Nephron progenitor cell (in vitro differentiated cells): ENCODE measurements around the gene NEAT1.

Experiments
- DNase-seq: peaks from one replicate; pipeline ENCODE4 v3.0.0; 2021
- H3K27ac Mint-ChIP-seq: 2 replicates; pipeline ENCODE4 v1.8.0; 2021; ENCODE audit warnings: mild to moderate bottlenecking, moderate library complexity, mixed read lengths
- H3K27me3 Mint-ChIP-seq: 2 replicates; pipeline ENCODE4 v1.8.0; 2021; ENCODE audit warnings: mild to moderate bottlenecking, low read depth, mixed read lengths; ENCODE audit not compliant: poor library complexity
- H3K36me3 Mint-ChIP-seq: 2 replicates; pipeline ENCODE4 v1.8.0; 2021; ENCODE audit warnings: low read depth, mixed read lengths
- H3K4me1 Mint-ChIP-seq: 2 replicates; pipeline ENCODE4 v1.8.0; 2021; ENCODE audit warnings: mixed read lengths
- H3K4me3 Mint-ChIP-seq: 2 replicates; pipeline ENCODE4 v1.8.0; 2021; ENCODE audit warnings: mild to moderate bottlenecking, moderate library complexity, mixed read lengths
- H3K9me3 Mint-ChIP-seq: 2 replicates; pipeline ENCODE4 v1.8.0; 2021; ENCODE audit warnings: mild to moderate bottlenecking, moderate library complexity, mixed read lengths
- TF ChIP-seq, protein P1 (sequence below): fragments of 200-600 bp; sonication (generic); IDR thresholded peaks from 2 replicates; pipeline ENCODE4 v1.5.0; 2021; ENCODE audit warnings: antibody characterized with exemption

Gene NEAT1

DNA sequence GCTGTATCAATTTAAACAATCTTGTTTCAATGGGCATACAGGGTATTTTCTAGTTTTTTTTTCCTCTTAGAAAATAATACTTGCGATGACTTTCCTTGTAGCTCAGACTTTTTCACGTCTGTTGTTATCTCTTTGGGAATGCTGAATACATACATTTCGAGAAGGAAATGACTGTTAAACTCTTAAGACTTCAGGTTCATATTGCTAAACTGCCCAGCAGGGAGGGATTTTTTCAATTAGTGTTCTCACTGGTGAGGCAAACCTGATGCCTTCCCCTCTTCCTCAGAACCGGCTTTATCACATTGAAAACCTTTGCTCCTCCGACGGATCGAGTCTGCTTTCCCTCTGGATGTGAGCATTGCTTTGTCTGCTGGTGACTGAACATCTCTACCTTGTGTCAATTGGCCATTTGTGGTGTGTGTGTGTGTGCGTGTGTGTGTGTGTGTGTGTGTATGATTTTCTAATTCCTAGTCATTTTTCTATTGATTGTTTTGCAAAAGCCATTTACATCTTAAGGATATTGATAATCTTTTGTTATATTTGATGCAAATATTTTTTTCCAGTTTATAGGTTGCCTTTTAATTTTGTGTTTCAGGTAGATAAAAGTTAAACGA lies 6.6 kb downstream of the NEAT1 start:
- Mint-ChIP-seq H3K27ac (peak overlapping the region; percentile 29), H3K36me3 (no peaks in the 10 kb centered on the region), H3K4me1 (peaks cover 68% of the 10 kb centered on the region), H3K9me3 (no peaks in the 10 kb centered on the region), H3K27me3 (no peaks in the 10 kb centered on the region), H3K4me3 (peak overlapping the region; percentile 41)
- TF ChIP-seq, protein P1, sequence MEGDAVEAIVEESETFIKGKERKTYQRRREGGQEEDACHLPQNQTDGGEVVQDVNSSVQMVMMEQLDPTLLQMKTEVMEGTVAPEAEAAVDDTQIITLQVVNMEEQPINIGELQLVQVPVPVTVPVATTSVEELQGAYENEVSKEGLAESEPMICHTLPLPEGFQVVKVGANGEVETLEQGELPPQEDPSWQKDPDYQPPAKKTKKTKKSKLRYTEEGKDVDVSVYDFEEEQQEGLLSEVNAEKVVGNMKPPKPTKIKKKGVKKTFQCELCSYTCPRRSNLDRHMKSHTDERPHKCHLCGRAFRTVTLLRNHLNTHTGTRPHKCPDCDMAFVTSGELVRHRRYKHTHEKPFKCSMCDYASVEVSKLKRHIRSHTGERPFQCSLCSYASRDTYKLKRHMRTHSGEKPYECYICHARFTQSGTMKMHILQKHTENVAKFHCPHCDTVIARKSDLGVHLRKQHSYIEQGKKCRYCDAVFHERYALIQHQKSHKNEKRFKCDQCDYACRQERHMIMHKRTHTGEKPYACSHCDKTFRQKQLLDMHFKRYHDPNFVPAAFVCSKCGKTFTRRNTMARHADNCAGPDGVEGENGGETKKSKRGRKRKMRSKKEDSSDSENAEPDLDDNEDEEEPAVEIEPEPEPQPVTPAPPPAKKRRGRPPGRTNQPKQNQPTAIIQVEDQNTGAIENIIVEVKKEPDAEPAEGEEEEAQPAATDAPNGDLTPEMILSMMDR: no peak
- DNase-seq: no peak

DNA sequence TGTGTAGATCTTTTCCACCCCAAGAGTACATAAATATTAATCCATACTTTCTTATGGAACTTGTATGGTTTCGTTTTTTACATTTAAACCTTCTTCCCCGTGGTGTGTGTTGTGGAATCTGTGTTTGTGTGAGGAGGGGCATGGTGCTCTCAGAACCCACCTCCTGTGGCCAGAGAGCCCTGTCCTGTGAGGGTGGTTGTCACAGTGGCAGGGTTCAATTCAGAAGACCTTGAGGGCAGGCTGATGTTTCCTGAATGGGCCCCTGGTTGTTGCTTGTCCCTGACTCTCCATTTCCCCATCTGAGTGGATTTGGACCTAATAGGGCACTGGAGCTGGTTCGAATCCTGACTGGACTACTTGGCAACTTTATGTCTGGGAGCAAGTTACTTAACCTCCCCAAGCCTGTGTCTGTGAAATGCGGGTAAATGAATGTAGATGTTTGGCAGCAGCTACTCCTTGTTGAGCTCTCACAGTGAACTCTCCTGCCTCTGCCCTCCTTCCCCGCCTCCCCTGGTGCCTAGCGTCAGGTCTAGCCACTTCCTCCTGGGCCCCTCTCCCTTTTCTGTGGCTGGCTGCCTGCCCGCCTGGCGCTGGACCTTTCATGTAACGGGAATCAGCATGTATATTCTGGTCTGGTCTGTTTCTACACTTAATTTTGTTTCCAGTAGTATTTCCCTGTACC lies 7.3 kb downstream of the NEAT1 start:
- no peak for DNase-seq
- Mint-ChIP-seq H3K36me3 (peaks cover 3% of the 10 kb centered on the region), H3K9me3 (no peaks in the 10 kb centered on the region), H3K4me1 (peaks cover 61% of the 10 kb centered on the region), H3K4me3 (peak overlapping the region; percentile 44), H3K27me3 (no peaks in the 10 kb centered on the region), H3K27ac (peak overlapping the region; percentile 84)
- TF ChIP-seq, protein P1: no peak

DNA sequence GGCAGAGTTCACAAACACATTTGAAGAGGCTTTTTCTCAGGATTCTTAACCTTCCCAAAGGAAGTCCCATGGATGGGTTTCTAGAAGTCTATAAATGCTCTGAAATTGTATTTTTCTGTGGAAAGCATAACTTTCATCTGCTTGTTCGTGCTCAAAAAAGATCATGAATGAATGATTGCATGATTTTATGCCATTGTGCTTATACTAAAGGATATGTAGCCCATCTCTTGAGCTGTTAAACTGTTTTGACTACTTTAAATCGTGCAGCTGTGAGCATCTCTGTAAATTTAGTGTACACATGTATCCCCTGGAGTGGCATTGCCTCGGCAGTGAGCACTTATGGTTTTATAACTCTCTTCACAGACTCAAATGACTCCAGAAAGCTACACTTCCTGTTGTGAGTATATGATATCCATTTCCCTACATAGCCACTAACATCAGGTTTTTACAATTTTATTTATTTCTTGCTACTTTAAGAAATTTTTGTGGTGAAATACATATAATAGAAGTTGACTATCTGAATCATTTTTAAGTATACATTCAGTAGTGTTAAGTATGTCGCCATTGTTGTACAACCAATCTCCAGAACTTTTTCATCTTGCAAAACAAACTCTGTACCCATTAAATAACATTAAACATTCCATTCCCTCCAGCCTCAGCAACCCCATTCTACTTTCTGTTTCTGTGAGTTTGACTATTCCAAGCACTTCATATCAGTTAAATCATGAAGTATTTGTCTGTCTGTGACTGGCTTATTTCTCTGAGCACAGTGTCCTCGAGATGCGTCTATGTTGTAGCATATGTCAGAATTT lies 8.0 kb downstream of the NEAT1 start:
- Mint-ChIP-seq H3K27ac (peak overlapping the region; percentile 84), H3K9me3 (no peaks in the 10 kb centered on the region)
- no peak for DNase-seq

DNA sequence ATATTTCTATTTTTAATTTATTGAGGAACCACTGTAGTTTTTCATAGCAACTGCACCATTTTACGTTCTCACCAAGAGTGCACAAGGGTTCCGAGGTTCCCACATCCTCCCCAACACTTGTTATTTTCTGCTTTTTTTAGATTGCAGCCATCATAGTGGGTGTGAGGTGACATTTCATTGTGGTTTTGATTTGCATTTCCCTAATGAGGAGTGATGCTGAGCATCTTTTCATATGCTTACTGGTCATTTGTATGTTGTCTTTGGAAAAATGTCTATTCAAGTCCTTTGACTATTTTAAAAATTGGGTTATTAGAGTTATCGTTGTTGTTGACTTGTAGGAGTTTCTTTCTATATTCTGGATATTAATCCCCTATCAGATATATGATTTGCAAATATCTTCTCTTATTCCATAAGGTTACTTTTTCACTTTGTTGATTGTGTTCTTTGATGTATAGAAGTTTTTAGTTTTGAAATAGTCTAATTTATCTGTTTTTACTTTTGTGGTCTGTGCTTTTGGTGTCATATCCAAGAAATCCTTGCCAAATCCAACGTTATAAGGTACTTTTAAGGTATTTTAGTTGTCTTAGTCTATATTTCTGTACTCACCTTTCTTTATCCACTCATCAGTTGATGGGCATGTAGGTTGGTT lies 9.0 kb downstream of the NEAT1 start:
- no peak for DNase-seq
- Mint-ChIP-seq H3K36me3 (peaks cover 17% of the 10 kb centered on the region), H3K27me3 (no peaks in the 10 kb centered on the region), H3K4me1 (peaks cover 44% of the 10 kb centered on the region), H3K4me3 (no peak overlapping the region), H3K27ac (no peak overlapping the region), H3K9me3 (no peaks in the 10 kb centered on the region)
- TF ChIP-seq, protein P1: no peak

More for the DNA sequence above, 8.0 kb downstream of the NEAT1 start:
- peak overlapping the region; percentile 44 for H3K4me3 Mint-ChIP-seq
- H3K27me3 Mint-ChIP-seq: no peaks in the 10 kb centered on the region
- H3K4me1 Mint-ChIP-seq: peaks cover 53% of the 10 kb centered on the region
- TF ChIP-seq, protein P1: no peak
- peaks cover 11% of the 10 kb centered on the region for H3K36me3 Mint-ChIP-seq

DNA sequence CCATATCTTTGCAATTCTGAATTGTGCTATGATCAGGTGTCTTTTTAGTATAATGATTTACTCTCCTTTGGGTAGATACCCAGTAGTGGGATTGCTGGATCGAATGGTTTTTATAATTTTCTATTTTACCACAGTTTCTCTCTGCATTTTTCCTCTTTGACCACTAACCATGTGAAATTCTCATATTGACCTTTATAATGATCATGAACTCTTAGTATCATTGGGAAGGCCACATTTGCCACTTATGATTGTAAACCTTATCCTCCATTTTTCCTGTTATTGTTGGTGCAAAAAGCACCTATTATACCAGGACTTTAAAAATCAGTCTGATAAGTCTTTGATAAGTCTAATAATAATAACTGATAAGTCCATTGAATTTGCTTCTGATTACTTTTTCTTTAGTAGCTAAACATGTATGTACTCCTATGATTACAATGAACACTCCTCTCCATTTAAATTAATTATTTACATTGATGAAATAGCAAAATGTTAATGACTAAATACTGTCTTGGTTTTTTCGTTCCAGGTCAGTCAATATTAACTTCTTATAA lies 9.6 kb downstream of the NEAT1 start:
- TF ChIP-seq, protein P1: no peak
- Mint-ChIP-seq H3K27ac (peak overlapping the region; percentile 19), H3K4me1 (peaks cover 39% of the 10 kb centered on the region), H3K36me3 (peaks cover 20% of the 10 kb centered on the region), H3K27me3 (no peaks in the 10 kb centered on the region), H3K9me3 (no peaks in the 10 kb centered on the region), H3K4me3 (no peak overlapping the region)
- no peak for DNase-seq
